Nephron progenitor cell (in vitro differentiated cells): Measurements from ENCODE around the gene DUSP15.

ENCODE experiments used
- DNase-seq: peaks from one replicate; pipeline ENCODE4 v3.0.0; 2021
- H3K27ac Mint-ChIP-seq: 2 replicates; pipeline ENCODE4 v1.8.0; 2021; ENCODE audit warnings: mild to moderate bottlenecking, moderate library complexity, mixed read lengths
- H3K27me3 Mint-ChIP-seq: 2 replicates; pipeline ENCODE4 v1.8.0; 2021; ENCODE audit warnings: mild to moderate bottlenecking, low read depth, mixed read lengths; ENCODE audit not compliant: poor library complexity
- H3K36me3 Mint-ChIP-seq: 2 replicates; pipeline ENCODE4 v1.8.0; 2021; ENCODE audit warnings: low read depth, mixed read lengths
- H3K4me1 Mint-ChIP-seq: 2 replicates; pipeline ENCODE4 v1.8.0; 2021; ENCODE audit warnings: mixed read lengths
- H3K4me3 Mint-ChIP-seq: 2 replicates; pipeline ENCODE4 v1.8.0; 2021; ENCODE audit warnings: mild to moderate bottlenecking, moderate library complexity, mixed read lengths
- H3K9me3 Mint-ChIP-seq: 2 replicates; pipeline ENCODE4 v1.8.0; 2021; ENCODE audit warnings: mild to moderate bottlenecking, moderate library complexity, mixed read lengths
- CTCF ChIP-seq: fragments of 200-600 bp; sonication (generic); IDR thresholded peaks from 2 replicates; pipeline ENCODE4 v1.5.0; 2021; ENCODE audit warnings: antibody characterized with exemption

Gene DUSP15

GRCh38 chr20:31897541-31897940, 27.2 kb upstream of the DUSP15 start:
- no peak for TF ChIP-seq CTCF
- Mint-ChIP-seq H3K27ac (no peak overlapping the region), H3K4me1 (peaks cover 16% of the 10 kb centered on the region), H3K27me3 (peaks cover 4% of the 10 kb centered on the region), H3K36me3 (no peaks in the 10 kb centered on the region), H3K9me3 (peaks cover 6% of the 10 kb centered on the region), H3K4me3 (no peak overlapping the region)
- no peak for DNase-seq

GRCh38 chr20:31896049-31896448, 25.7 kb upstream of the DUSP15 start:
- H3K4me1 Mint-ChIP-seq: peaks cover 16% of the 10 kb centered on the region
- no peak overlapping the region for H3K27ac Mint-ChIP-seq
- TF ChIP-seq CTCF: no peak
- no peak overlapping the region for H3K4me3 Mint-ChIP-seq
- peaks cover 4% of the 10 kb centered on the region for H3K27me3 Mint-ChIP-seq
- no peaks in the 10 kb centered on the region for H3K36me3 Mint-ChIP-seq
- no peak for DNase-seq
- peaks cover 6% of the 10 kb centered on the region for H3K9me3 Mint-ChIP-seq

GRCh38 chr20:31894980-31895675, 24.8 kb upstream of the DUSP15 start:
- no peak for DNase-seq
- TF ChIP-seq CTCF: no peak
- H3K27ac Mint-ChIP-seq: peak overlapping the region; percentile 32
- H3K9me3 Mint-ChIP-seq: peaks cover 6% of the 10 kb centered on the region
- peaks cover 16% of the 10 kb centered on the region for H3K4me1 Mint-ChIP-seq
- peaks cover 5% of the 10 kb centered on the region for H3K27me3 Mint-ChIP-seq
- H3K36me3 Mint-ChIP-seq: no peaks in the 10 kb centered on the region
- no peak overlapping the region for H3K4me3 Mint-ChIP-seq

- Mint-ChIP-seq H3K4me1 (peaks cover 7% of the 10 kb centered on the region), H3K36me3 (no peaks in the 10 kb centered on the region), H3K27ac (no peak overlapping the region), H3K9me3 (peaks cover 6% of the 10 kb centered on the region), H3K4me3 (no peak overlapping the region), H3K27me3 (peaks cover 18% of the 10 kb centered on the region)
- TF ChIP-seq CTCF: no peak
- DNase-seq: no peak
Measured at GRCh38 chr20:31890646-31891045, 20.3 kb upstream of the DUSP15 start.

- peaks cover 26% of the 10 kb centered on the region for H3K27me3 Mint-ChIP-seq
- H3K36me3 Mint-ChIP-seq: no peaks in the 10 kb centered on the region
- H3K27ac Mint-ChIP-seq: no peak overlapping the region
- H3K9me3 Mint-ChIP-seq: no peaks in the 10 kb centered on the region
- DNase-seq: no peak
- H3K4me3 Mint-ChIP-seq: no peak overlapping the region
- H3K4me1 Mint-ChIP-seq: peaks cover 4% of the 10 kb centered on the region
- TF ChIP-seq CTCF: no peak
Measured at GRCh38 chr20:31883829-31884228, 13.5 kb upstream of the DUSP15 start.

- Mint-ChIP-seq H3K27me3 (peaks cover 30% of the 10 kb centered on the region), H3K4me3 (no peak overlapping the region), H3K36me3 (peaks cover 1% of the 10 kb centered on the region), H3K9me3 (no peaks in the 10 kb centered on the region), H3K4me1 (peaks cover 4% of the 10 kb centered on the region), H3K27ac (no peak overlapping the region)
- TF ChIP-seq CTCF: no peak
- no peak for DNase-seq
Measured at GRCh38 chr20:31881945-31882344, 11.6 kb upstream of the DUSP15 start.
